HG02885 (cell line): ENCODE results near the gene CORO2B.

ENCODE experiments used
- ATAC-seq: cut with Tn5 transposase; IDR thresholded peaks from one replicate; pipeline ENCODE4 v1.9.1; 2021; ENCODE audit warnings: mild to moderate bottlenecking; ENCODE audit not compliant: unreplicated experiment, poor library complexity

Gene CORO2B

GRCh38 chr15:68571582-68571981 is 7.2 kb upstream of the CORO2B start:
- no peak for ATAC-seq

- ATAC-seq: no peak
Measured at GRCh38 chr15:68572309-68572708, 6.5 kb upstream of the CORO2B start.

- ATAC-seq: no peak
Measured at GRCh38 chr15:68572921-68573320, 5.9 kb upstream of the CORO2B start.

GRCh38 chr15:68574046-68574445 is 4.7 kb upstream of the CORO2B start:
- no peak for ATAC-seq

- ATAC-seq: no peak
Measured at GRCh38 chr15:68574629-68575028, 4.2 kb upstream of the CORO2B start.

DNA sequence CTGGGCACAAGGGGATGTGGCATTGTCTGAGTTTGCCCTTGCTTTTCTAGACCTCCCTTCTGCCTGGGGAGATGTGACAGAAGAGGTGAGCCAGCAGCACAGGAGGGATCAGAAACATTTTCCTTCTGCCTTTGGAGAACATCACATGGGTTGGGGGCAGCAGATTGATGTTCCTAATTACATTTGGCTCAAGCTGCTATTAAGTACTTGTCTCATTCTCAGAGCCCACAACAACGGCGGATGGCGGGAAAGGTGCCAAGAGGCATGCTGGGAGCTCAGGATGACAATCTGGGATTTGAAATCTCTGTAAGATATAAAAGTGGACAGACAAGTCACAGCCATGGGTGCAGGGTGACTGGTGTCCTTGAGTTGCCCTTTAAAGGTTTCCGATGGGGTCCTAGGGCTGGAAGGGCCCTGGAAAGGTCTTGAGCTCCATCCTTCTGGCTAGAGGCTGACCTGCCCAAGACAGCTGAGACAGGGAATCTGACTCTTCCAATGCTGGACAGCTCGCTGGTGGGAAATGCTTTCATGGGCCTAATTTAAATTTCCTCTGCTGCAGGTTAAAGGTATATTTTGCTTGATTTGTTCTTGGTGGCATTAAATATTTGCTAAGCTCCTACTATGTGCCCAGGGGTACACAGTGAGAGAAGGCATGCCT is 2.4 kb upstream of the CORO2B start:
- no peak for ATAC-seq

- ATAC-seq: no peak
Measured at GRCh38 chr15:68578175-68578979, 416 bp upstream of the CORO2B start.

GRCh38 chr15:68580026-68580882 is 1.5 kb downstream of the CORO2B start:
- no peak for ATAC-seq

DNA sequence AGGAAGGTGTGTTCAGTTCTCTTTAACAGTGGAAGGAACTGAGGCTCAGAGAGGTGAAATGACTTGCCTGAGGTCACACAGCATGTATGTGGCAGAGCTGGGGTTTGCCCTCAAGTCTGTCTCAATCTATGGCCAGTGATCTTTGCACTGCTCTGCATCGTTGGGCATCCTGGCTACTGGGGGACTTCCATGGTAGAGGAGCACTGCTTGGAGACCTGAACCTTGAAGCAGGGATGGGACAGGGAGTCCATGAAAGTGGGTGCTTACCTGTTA is 2.0 kb downstream of the CORO2B start:
- ATAC-seq: no peak

DNA sequence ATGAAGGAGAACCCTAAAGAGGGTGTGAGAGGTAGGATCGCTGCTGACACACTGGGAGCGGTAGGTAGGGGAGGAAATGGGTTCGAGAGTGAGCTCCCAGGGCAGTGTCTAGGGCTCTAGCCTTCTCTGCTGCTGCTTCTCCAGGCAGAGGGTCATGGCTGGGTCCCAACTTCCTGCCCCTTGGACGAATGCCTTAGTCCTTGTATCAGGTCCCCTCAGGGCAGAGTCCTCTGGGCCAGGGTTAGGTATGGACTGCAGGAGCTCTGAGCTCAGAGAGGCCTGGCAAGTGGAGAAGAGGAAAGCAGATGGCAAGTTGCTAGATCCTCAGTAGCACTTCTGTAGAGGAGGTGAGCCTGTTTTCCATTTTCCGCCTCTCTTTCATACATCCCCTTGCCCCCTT is 2.9 kb downstream of the CORO2B start:
- no peak for ATAC-seq

DNA sequence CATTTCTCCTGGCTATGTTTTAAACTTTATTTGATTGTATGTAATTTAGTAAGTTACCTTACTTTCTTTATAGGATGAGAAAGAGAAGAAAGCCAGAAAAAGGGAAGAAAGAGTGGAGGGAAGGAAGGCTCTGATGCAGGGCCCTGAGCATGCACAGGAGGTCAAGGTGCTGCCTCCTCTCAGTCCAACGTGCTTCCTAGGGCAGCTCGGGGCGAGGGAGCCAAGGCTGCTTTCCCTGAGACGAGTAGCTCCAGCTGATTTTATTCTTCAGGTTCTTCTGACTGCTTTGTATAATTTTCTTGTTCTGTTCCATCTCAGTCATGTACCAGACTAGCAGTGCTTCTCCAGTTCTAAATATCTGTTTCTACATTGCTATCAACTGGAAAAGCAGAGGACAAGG is 3.4 kb downstream of the CORO2B start:
- ATAC-seq: no peak

DNA sequence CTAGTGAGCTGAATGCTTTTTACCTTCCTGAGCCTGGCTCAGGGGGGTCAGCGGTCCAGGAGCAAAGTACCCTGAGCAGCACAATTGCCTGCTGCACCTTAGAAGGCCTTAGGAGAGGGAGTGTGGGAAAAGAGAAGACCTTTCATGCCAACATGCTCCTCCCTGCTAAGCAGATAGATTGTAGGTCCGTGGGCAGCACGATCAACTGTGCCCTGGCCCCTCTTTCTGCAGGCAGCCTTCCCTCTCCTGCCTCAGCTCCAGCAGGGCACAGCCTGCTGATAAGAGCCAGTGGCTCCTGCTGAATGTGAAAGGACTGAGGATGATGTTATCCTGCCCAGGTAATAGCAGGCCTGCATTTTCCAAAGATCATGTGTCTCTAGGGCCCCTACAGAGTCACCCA is 4.1 kb downstream of the CORO2B start:
- ATAC-seq: no peak

GRCh38 chr15:68583321-68583720 is 4.5 kb downstream of the CORO2B start:
- no peak for ATAC-seq

DNA sequence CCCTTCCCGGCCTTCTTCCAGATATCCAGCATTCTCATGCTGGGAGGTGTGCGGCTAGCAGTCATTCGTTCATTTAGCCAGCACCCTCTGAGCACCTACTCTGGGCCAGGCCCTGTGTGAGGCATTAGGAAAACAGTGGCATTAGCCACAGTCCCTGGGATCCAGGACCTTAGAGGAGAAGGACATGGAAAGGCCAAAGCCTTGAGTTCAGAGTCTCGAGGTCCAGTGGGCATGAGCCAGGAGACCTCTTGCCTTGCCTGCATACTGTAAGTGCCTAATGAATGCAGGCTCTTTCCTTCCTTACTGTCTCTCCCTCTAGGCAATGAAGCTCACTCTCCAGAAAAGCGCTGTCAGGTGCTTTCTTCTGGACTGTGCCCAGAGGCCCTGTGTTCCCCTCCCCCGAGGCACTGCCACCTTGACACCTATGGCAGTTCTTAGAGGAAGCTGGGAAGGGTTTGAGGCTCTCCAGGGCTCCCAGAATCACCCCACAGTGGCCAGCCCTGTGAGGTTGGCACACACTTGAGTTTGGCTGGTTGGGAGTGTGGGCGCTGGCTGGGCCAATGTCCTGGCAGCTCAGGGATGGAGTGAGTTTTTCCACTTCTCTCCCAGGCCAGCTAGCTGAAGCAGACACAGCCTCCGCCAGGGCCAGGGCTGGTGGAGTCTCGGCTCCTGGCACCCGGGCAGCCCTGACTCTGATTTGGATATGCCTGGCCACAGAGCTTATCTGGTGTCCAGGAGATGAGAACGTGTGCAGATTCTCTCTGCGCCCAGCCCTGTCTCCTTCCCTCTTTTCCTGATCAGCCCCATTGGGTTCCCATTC is 5.4 kb downstream of the CORO2B start:
- ATAC-seq: no peak

DNA sequence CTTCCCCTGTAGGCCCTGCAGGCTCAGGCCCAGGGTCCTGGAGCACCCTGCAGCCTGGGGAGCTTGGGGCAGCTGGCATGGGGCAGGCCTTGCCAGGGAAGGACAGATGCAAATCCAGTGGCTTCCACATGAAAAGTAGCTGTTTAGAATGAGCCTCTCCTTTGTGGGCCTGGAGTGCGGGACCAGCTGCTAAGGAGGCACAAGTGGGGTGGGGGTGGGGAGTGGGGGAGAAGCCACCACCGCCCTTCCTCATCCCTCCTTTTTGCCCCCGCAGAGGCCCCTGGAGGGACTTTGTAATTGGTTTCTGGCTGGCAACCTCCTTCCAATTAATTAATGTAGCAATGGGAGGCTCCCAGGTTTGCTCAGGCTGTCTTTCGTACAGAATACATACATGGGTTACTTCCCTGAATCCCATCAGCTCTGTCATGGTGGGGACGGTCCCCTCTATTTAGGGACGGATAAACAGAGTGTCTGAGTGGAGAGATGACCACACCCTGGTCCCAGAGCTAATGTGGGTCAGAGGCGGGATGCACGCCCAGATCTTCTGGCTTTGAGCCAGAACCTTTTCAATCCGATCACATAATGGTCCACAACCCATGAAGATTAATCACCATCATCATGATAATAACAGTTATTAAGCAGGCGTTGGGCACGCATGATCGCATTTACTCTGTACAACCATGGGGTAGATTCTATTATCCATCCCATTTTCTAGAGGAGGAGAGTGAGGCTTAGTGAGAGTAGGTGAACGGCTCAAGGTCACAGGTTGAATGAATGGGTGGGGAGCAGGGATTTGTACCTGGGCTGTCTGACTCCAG is 6.2 kb downstream of the CORO2B start:
- ATAC-seq: no peak

DNA sequence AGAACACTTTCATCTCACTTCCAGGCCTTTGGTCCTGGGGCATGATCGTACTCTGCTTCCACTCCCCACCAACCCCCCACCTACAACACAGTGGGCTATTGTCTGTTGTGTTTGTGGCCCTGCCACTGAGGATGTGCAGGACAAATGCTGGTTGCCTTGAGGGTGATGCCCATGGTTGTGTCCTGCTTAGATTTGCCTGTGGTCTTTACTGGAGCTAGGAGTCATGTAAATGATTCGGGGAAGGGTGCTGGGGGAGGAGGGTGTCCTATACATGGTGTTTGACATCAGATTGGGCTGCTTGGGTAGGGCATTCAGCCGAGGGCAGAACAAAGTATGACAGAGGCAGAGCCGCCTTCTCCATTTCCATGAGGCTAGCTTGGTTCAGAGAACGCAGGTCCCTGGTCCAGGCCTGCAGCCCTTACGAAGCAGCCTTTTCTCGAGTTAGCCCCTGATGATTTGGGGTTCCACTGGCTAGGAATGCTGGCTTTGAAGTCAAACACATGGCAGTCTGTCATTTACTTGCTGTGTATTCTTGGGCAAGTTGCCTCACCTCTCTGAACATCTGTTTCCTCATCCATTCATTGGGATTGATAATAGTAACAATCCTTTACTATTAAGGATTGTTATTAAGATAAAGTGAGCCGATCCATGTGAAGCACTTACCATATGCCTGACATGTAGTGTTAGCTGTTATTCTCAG is 6.9 kb downstream of the CORO2B start:
- ATAC-seq: no peak

DNA sequence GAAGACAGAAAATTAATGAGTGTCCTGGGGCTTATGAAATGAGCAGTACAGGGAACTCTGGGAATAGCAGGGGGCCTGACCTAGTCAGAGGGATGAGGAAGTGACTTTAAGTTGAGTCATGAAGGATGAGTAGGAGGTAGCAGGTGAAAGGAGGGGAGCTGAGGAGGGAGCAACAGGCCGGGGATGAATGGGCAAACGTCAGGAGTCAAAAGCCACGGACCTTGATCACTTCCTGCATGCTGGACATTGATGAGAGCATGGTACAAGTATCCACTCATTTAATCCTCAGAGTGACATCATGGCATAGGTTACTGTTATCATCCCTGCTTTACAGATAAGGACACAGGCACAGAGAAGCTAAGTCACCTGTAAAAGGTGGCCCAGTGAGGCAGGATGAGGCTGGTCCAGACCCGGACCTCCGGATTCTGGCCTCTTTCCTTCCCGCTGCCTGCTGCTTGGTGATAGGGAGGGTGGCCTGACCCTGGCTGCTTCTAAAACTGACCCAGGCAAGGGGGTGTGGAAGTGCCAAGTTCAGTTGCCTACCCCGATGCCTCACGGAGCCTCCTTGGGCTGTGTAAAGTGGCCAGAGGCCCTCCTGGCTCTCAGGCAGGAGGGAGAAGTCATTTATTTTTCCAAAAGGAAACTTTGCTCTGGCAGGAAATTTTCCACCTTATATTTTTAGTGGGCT is 7.6 kb downstream of the CORO2B start:
- ATAC-seq: no peak

GRCh38 chr15:68587769-68588385 is 9.1 kb downstream of the CORO2B start:
- no peak for ATAC-seq
